ENCODE measurements around the gene PLXNB2.

PLXNB2 gene

GRCh38 chr22:50250249-50250554 lies 57.2 kb downstream of the PLXNB2 start:
- DNase-seq, result no peak

- DNase-seq, result no peak
Observed at GRCh38 chr22:50249341-50250248, 57.9 kb downstream of the PLXNB2 start.

- no peak for DNase-seq
Observed at GRCh38 chr22:50248196-50249081, 59.0 kb downstream of the PLXNB2 start.

- DNase-seq, result no peak
Observed at GRCh38 chr22:50247748-50248147, 59.7 kb downstream of the PLXNB2 start.

GRCh38 chr22:50246242-50247175 lies 60.9 kb downstream of the PLXNB2 start:
- no peak for DNase-seq

GRCh38 chr22:50245214-50246072 lies 62.0 kb downstream of the PLXNB2 start:
- DNase-seq, result no peak

GRCh38 chr22:50244420-50245213 lies 62.8 kb downstream of the PLXNB2 start, which contains the start of gene TUBGCP6:
TSS of gene TUBGCP6 (minus strand) at chr22:50245023. CDS start at chr22:50244459, 564 bp downstream.
- peak; percentile 72 to 90 for DNase-seq

- DNase-seq, result no peak
Observed at GRCh38 chr22:50243685-50244419, 63.6 kb downstream of the PLXNB2 start.

GRCh38 chr22:50242406-50242949 lies 65.0 kb downstream of the PLXNB2 start:
- peak in 1 of 2 experiments; percentile 26 for DNase-seq

- no peak for DNase-seq
Observed at GRCh38 chr22:50238755-50239154, 68.7 kb downstream of the PLXNB2 start.

- peak; percentile 17 to 40 for DNase-seq
Observed at GRCh38 chr22:50236731-50237409, 70.6 kb downstream of the PLXNB2 start.

- no peak for DNase-seq
Observed at GRCh38 chr22:50233223-50233622, 74.2 kb downstream of the PLXNB2 start.

GRCh38 chr22:50232481-50233151 lies 74.8 kb downstream of the PLXNB2 start:
- no peak for DNase-seq

GRCh38 chr22:50229370-50229769 lies 78.1 kb downstream of the PLXNB2 start:
- no peak for DNase-seq

- DNase-seq, result no peak
Observed at GRCh38 chr22:50228366-50228765, 79.1 kb downstream of the PLXNB2 start.

- DNase-seq, result no peak
Observed at GRCh38 chr22:50227579-50228215, 79.7 kb downstream of the PLXNB2 start.

GRCh38 chr22:50226875-50227165 lies 80.6 kb downstream of the PLXNB2 start:
- no peak for DNase-seq

All from NCI-H524 (cell line).